Adrenal gland (tissue), 5 donors: ENCODE data around the gene CRYBA1.

Experiments used
- CTCF ChIP-seq, 6 experiments: fragments of 450-650 bp in 4 of 6; fragments of 200-600 bp in 2 of 6; sonication (generic) in 1 of 6; IDR thresholded peaks; 1 replicate in 5 of 6; 2 replicates in 1 of 6; pipeline versions ENCODE4 v1.5.1 to v1.8.0; 2016 to 2021; ENCODE audit warnings: antibody characterized with exemption in 6 of 6, mild to moderate bottlenecking in 2 of 6, moderate library complexity in 1 of 6
- POLR2A ChIP-seq, 2 donors: fragments of 450-650 bp; IDR thresholded peaks; one replicate each; pipeline ENCODE4 v1.6.1; 2017; ENCODE audit warnings: antibody characterized with exemption in 2 of 2, mild to moderate bottlenecking in 2 of 2, moderate library complexity in 1 of 2
- donor health status: DM: no; HTN: no; CAD: no.

DNA sequence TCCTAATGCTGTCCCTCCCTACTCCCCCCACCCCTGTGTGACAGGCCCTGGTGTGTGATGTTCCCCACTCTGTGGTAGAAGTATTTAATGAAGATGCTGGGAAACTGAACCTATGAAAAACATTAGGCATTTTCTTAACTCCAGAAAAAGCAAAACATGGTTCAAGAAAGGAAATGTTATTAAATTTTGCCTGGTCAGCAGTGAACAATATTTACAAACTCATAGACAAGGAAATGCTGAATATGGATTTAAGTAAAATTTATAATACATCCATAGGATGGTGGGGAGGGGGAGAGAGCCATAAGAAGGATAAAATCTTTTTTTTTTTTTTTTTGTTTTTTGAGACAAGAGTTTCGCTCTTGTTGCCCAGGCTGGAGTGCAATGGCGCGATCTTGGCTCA, 10.8 kb upstream of the CRYBA1 start:
- no peak for TF ChIP-seq CTCF (IDR thresholded peaks at IDR 0.05)
- TF ChIP-seq POLR2A (IDR thresholded peaks at IDR 0.05) = no peak
